Activated CD8-positive, alpha-beta T cell treated with anti-CD3 and anti-CD28 coated beads for 36 hours (primary cell): Measurements from ENCODE around the gene PLEKHM2. TPM values are rescaled to one million over a fixed set of nuclear protein-coding genes. Genes with fewer than 3 reads are reported as not detected.

Experiments used
- ATAC-seq: fragments of 200-7000 bp; cut with Tn5 transposase; one replicate; pipeline ENCODE4 v1.10.0; 2021; ENCODE audit warnings: mild to moderate bottlenecking, moderate library complexity
- CTCF ChIA-PET: fragments of 350-600 bp; sonication (Branson Sonifier 250); formaldehyde crosslinking; loops from one replicate; lab custom pipeline; 2021; ENCODE audit warnings: antibody characterized with exemption; lab: Charles Lee
- POLR2A ChIA-PET: fragments of 350-600 bp; sonication (Branson Sonifier 250); formaldehyde crosslinking; loops from one replicate; lab custom pipeline; 2021; ENCODE audit warnings: antibody characterized with exemption; lab: Charles Lee
- DNase-seq: peaks from one replicate; pipeline ENCODE4 v3.0.0-alpha.2; 2020
- H3K27ac Mint-ChIP-seq: one replicate; pipeline ENCODE4 v1.8.0; 2021; ENCODE audit warnings: mild to moderate bottlenecking, mixed read lengths
- H3K27me3 Mint-ChIP-seq: one replicate; pipeline ENCODE4 v1.8.0; 2021; ENCODE audit warnings: mixed read lengths
- H3K36me3 Mint-ChIP-seq: one replicate; pipeline ENCODE4 v1.8.0; 2021; ENCODE audit warnings: low read depth, mixed read lengths
- H3K4me1 Mint-ChIP-seq: one replicate; pipeline ENCODE4 v1.8.0; 2021; ENCODE audit warnings: low read depth, mixed read lengths
- H3K4me3 Mint-ChIP-seq: one replicate; pipeline ENCODE4 v1.8.0; 2021; ENCODE audit warnings: mild to moderate bottlenecking, moderate library complexity, mixed read lengths
- H3K9me3 Mint-ChIP-seq: one replicate; pipeline ENCODE4 v1.8.0; 2021; ENCODE audit warnings: mixed read lengths
- intact Hi-C: fragments of 100-400 bp; cut with micrococcal nuclease; formaldehyde crosslinking; loops from one replicate; pipeline ENCODE4 v1.10.0; 2022
- total RNA-seq, 2 experiments: library from RNA; stranded (reverse); gene quantifications; one replicate each; pipeline ENCODE4 v1.2.3, GENCODE V29; 2021
- TF ChIP-seq, protein P1 (sequence below): fragments of 200-600 bp; IDR thresholded peaks from one replicate; pipeline ENCODE4 v1.8.0; 2022; ENCODE audit warnings: antibody characterized with exemption, mild to moderate bottlenecking

The PLEKHM2 gene
- total RNA-seq, 2 experiments from 2014 or later, result 41.5 to 42.9 TPM

DNA sequence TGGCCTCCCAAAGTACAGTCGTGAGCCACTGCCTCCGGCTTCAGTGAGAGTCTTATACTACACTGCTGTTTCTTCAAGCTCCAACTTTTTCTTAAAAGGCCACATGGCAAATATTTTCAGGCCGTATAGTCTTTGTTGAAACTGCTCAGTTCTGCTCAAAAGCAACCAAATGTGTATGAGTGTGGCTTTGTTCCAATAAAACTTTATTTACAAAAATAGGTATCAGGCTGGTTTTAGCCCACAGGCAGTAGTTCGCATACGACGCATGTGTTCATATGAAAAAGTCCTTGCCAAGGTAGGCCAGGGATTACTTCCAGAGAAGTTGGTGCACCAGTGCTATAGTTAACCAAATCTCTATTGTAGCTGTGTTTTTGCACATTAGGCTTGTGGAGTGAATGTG, 6.2 kb downstream of the PLEKHM2 start:
- no peak overlapping the region for H3K27ac Mint-ChIP-seq
- DNase-seq, result no peak
- peaks cover 37% of the 10 kb centered on the region for H3K4me1 Mint-ChIP-seq
- H3K4me3 Mint-ChIP-seq, result no peak overlapping the region
- TF ChIP-seq, protein P1, sequence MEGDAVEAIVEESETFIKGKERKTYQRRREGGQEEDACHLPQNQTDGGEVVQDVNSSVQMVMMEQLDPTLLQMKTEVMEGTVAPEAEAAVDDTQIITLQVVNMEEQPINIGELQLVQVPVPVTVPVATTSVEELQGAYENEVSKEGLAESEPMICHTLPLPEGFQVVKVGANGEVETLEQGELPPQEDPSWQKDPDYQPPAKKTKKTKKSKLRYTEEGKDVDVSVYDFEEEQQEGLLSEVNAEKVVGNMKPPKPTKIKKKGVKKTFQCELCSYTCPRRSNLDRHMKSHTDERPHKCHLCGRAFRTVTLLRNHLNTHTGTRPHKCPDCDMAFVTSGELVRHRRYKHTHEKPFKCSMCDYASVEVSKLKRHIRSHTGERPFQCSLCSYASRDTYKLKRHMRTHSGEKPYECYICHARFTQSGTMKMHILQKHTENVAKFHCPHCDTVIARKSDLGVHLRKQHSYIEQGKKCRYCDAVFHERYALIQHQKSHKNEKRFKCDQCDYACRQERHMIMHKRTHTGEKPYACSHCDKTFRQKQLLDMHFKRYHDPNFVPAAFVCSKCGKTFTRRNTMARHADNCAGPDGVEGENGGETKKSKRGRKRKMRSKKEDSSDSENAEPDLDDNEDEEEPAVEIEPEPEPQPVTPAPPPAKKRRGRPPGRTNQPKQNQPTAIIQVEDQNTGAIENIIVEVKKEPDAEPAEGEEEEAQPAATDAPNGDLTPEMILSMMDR, result no peak
- ChIA-PET POLR2A (no interaction called here), CTCF (no interaction called here)
- peaks cover 17% of the 10 kb centered on the region for H3K36me3 Mint-ChIP-seq
- ATAC-seq, result no peak
- no peaks in the 10 kb centered on the region for H3K27me3 Mint-ChIP-seq
- intact Hi-C loops, result no loop called here
- peaks cover 6% of the 10 kb centered on the region for H3K9me3 Mint-ChIP-seq

DNA sequence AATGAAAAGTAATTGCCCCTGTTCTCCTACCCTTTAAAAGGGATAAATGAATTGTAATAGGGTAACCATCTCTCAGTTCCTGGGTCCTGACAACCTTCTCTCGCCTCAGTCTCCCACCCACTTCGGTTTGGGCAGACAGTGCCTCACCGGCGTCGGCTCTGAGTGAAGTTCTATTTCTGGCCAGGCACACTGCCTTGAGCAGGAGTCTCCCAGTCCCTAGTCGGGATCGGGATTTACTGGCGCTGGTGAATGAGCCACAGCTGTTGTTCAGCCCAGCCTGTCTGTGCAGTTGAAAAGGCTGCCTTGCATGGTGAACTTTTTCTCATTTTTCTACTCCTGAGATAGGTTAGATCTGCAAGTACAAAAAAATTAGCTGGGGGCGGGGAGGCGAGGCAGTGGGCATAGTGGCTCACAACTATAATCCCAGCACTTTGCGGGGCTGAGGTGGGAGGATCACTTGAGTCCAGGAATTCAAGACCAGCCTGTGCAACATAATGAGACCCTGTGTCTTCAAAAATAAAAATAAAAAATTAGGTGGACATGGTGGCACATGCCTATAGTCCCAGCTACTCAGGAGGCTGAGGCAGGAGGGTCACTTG, 7.4 kb downstream of the PLEKHM2 start:
- no peak for DNase-seq
- Mint-ChIP-seq H3K27me3 (no peaks in the 10 kb centered on the region), H3K9me3 (peaks cover 6% of the 10 kb centered on the region), H3K36me3 (peaks cover 17% of the 10 kb centered on the region), H3K27ac (peak overlapping the region; percentile 20), H3K4me3 (no peak overlapping the region), H3K4me1 (peaks cover 31% of the 10 kb centered on the region)
- ATAC-seq, result no peak
- intact Hi-C loops, result no loop called here
- ChIA-PET CTCF (no interaction called here), POLR2A (interaction anchor here (0.7 to 1.0 kb wide), 2 partner anchors 11 to 108 kb away, joined by 3 to 4 read pairs; no protein-coding TSS in a partner anchor)
- TF ChIP-seq, protein P1, result no peak

DNA sequence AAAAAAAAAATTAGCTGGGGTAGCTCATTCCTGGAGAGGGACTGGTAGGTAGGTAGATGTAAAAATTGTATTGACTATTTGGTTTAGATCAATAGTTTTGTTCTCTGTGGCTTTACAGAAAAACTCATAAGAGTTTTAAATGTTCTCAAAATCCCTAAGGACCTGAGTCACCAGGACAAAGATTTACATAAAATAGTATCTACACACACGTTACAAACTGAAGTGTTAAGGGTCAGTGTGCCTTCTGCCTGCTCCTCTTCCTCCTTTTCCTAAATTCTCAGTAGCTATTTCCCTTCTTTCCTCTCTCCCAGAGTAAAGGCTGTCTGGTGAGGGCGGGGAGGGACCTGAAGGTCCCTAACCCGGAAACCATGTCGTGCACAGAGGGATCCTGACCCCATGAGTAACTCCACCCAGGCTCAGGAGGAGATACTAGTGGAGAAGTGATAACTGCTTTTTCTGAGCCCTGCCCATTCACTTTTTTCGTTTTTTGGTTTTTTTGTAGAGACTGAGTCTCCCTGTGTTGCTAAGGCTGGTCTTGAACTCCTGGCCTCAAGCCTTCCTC, 8.1 kb downstream of the PLEKHM2 start:
- peaks cover 6% of the 10 kb centered on the region for H3K9me3 Mint-ChIP-seq
- peak overlapping the region; percentile 63 for H3K27ac Mint-ChIP-seq
- CTCF ChIA-PET, result no interaction called here
- no peak overlapping the region for H3K4me3 Mint-ChIP-seq
- TF ChIP-seq, protein P1, result no peak
- no peaks in the 10 kb centered on the region for H3K27me3 Mint-ChIP-seq
- peaks cover 18% of the 10 kb centered on the region for H3K36me3 Mint-ChIP-seq
- POLR2A ChIA-PET, result interaction anchor here (1.0 kb wide), 1 partner anchor 109 kb away, joined by 4 read pairs; no protein-coding TSS in a partner anchor
- H3K4me1 Mint-ChIP-seq, result peaks cover 35% of the 10 kb centered on the region
- intact Hi-C loops, result no loop called here
- ATAC-seq, result no peak
- no peak for DNase-seq

DNA sequence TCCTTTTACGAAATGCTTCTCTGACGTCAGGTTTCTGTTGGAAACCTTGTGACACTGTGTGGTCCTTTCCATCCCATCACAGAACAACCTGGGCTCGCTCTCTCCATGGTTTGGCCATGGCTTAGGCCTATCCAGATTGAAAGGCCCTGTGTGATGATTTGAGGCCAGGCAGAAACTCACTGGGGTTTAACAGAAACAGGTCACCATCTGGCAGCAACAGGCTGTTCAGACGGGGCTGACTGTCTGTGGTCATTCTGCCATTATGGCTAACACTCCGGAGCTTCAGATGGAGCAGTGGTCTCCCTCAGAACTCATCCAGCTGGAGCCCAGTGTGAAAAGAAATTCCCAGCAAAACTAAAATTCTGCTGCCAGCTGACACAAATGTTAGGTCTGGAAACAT, 9.3 kb downstream of the PLEKHM2 start:
- CTCF ChIA-PET, result no interaction called here
- Mint-ChIP-seq H3K4me1 (peaks cover 34% of the 10 kb centered on the region), H3K27ac (peak overlapping the region; percentile 61), H3K27me3 (no peaks in the 10 kb centered on the region), H3K4me3 (no peak overlapping the region), H3K9me3 (no peaks in the 10 kb centered on the region), H3K36me3 (peaks cover 10% of the 10 kb centered on the region)
- TF ChIP-seq, protein P1, result no peak
- ATAC-seq (no peak), DNase-seq (no peak)
- intact Hi-C loops, result no loop called here
- POLR2A ChIA-PET, result interaction anchor here (1.7 to 1.9 kb wide), 2 partner anchors 8 to 26 kb away, joined by 3 to 8 read pairs; no protein-coding TSS in a partner anchor

DNA sequence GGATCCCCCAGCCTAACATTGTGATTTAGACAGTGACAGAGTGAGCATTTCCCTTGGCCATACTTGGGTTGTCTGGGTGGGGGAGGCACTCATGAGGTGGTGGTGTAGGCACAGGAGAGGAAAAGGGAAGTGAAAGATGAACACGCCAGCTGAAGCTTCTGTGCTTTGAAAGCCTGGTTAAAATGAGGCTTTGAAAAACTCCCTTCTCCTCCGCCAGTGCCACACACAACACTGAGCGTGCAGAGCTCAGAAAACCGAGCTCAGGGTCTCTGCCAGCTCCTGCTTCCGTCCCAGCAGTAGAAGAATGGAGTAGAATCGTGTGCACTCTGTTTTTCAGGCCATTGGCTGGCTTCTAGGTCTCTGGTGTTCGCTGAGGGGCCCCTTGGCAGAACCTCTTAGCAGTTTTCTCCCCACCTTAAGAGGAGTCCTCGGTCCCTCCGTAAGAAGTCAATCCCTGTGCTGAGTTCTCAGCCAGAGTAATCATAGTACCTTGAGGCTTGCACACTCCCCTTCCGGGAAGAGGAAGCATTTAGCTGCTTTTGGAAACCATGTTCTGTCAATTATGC, 12.9 kb downstream of the PLEKHM2 start:
- Mint-ChIP-seq H3K27me3 (no peaks in the 10 kb centered on the region), H3K9me3 (no peaks in the 10 kb centered on the region), H3K4me1 (peaks cover 39% of the 10 kb centered on the region), H3K27ac (peak overlapping the region; percentile 94), H3K36me3 (peaks cover 12% of the 10 kb centered on the region), H3K4me3 (peak overlapping the region; percentile 74)
- intact Hi-C loops, result no loop called here
- TF ChIP-seq, protein P1, result no peak
- peak; percentile 89 for ATAC-seq
- ChIA-PET POLR2A (interaction anchor here (0.8 to 3.1 kb wide), 7 partner anchors 12 to 115 kb away, joined by 3 to 21 read pairs (median 3); partner anchors contain the start of gene PLEKHM2), CTCF (interaction anchor here (0.7 to 1.6 kb wide), 7 partner anchors 12 to 80 kb away, joined by 3 to 6 read pairs (median 3); no protein-coding TSS in a partner anchor)
- peak; percentile 68 for DNase-seq
